ENCODE results near the gene PPM1F. TPM values are rescaled to one million over a fixed set of nuclear protein-coding genes. Genes with fewer than 3 reads are reported as not detected.

PPM1F gene
- 10 to 100 TPM; 31.4 to 32.9 TPM for total RNA-seq

- Mint-ChIP-seq H3K36me3 (peaks cover 2% of the 10 kb centered on the region), H3K27ac (peak within 1 kb of the TSS; percentile 74), H3K4me1 (peaks cover 21% of the 10 kb centered on the region), H3K27me3 (no peaks in the 10 kb centered on the region), H3K9me3 (no peaks in the 10 kb centered on the region), H3K4me3 (peak within 1 kb of the TSS; percentile 89)
- DNase-seq = peak; percentile 93
Observed at GRCh38 chr22:21952586-21953571, at the start of gene PPM1F. Gene PPM1F, minus strand, starts transcription at chr22:21952848. Its CDS starts 6,800 bp downstream, at chr22:21946048.

- Mint-ChIP-seq H3K4me1 (peaks cover 2% of the 10 kb centered on the region), H3K4me3 (no peak overlapping the region), H3K36me3 (no peaks in the 10 kb centered on the region), H3K9me3 (no peaks in the 10 kb centered on the region), H3K27me3 (peaks cover 3% of the 10 kb centered on the region), H3K27ac (no peak overlapping the region)
- DNase-seq = no peak
Observed at GRCh38 chr22:22001664-22002525, 49.2 kb upstream of the PPM1F start.

GRCh38 chr22:21998595-21999247, 46.1 kb upstream of the PPM1F start:
- no peaks in the 10 kb centered on the region for H3K4me1 Mint-ChIP-seq
- H3K36me3 Mint-ChIP-seq = no peaks in the 10 kb centered on the region
- H3K27me3 Mint-ChIP-seq = peaks cover 3% of the 10 kb centered on the region
- H3K4me3 Mint-ChIP-seq = no peak overlapping the region
- no peak for DNase-seq
- no peaks in the 10 kb centered on the region for H3K9me3 Mint-ChIP-seq
- H3K27ac Mint-ChIP-seq = no peak overlapping the region

GRCh38 chr22:21996175-21996720, 43.6 kb upstream of the PPM1F start:
- Mint-ChIP-seq H3K27ac (no peak overlapping the region), H3K9me3 (no peaks in the 10 kb centered on the region), H3K27me3 (peaks cover 3% of the 10 kb centered on the region), H3K4me3 (no peak overlapping the region), H3K4me1 (no peaks in the 10 kb centered on the region), H3K36me3 (no peaks in the 10 kb centered on the region)
- no peak for DNase-seq

- H3K27ac Mint-ChIP-seq = no peak overlapping the region
- no peak overlapping the region for H3K4me3 Mint-ChIP-seq
- H3K4me1 Mint-ChIP-seq = no peaks in the 10 kb centered on the region
- H3K36me3 Mint-ChIP-seq = no peaks in the 10 kb centered on the region
- H3K27me3 Mint-ChIP-seq = peaks cover 3% of the 10 kb centered on the region
- DNase-seq = no peak
- H3K9me3 Mint-ChIP-seq = no peaks in the 10 kb centered on the region
Observed at GRCh38 chr22:21995660-21996059, 43.0 kb upstream of the PPM1F start.

- H3K27me3 Mint-ChIP-seq = no peaks in the 10 kb centered on the region
- H3K27ac Mint-ChIP-seq = no peak overlapping the region
- H3K4me3 Mint-ChIP-seq = no peak overlapping the region
- DNase-seq = no peak
- H3K9me3 Mint-ChIP-seq = no peaks in the 10 kb centered on the region
- H3K36me3 Mint-ChIP-seq = no peaks in the 10 kb centered on the region
- H3K4me1 Mint-ChIP-seq = no peaks in the 10 kb centered on the region
Observed at GRCh38 chr22:21994881-21995444, 42.3 kb upstream of the PPM1F start.

GRCh38 chr22:21992593-21993237, 40.1 kb upstream of the PPM1F start:
- H3K9me3 Mint-ChIP-seq = no peaks in the 10 kb centered on the region
- no peak for DNase-seq
- H3K36me3 Mint-ChIP-seq = no peaks in the 10 kb centered on the region
- no peak overlapping the region for H3K4me3 Mint-ChIP-seq
- no peaks in the 10 kb centered on the region for H3K4me1 Mint-ChIP-seq
- no peak overlapping the region for H3K27ac Mint-ChIP-seq
- H3K27me3 Mint-ChIP-seq = no peaks in the 10 kb centered on the region

- H3K4me3 Mint-ChIP-seq = no peak overlapping the region
- H3K9me3 Mint-ChIP-seq = no peaks in the 10 kb centered on the region
- no peak for DNase-seq
- H3K36me3 Mint-ChIP-seq = no peaks in the 10 kb centered on the region
- no peaks in the 10 kb centered on the region for H3K4me1 Mint-ChIP-seq
- H3K27ac Mint-ChIP-seq = no peak overlapping the region
- no peaks in the 10 kb centered on the region for H3K27me3 Mint-ChIP-seq
Observed at GRCh38 chr22:21991774-21992173, 39.1 kb upstream of the PPM1F start.

- H3K27me3 Mint-ChIP-seq = no peaks in the 10 kb centered on the region
- DNase-seq = no peak
- no peak overlapping the region for H3K4me3 Mint-ChIP-seq
- H3K4me1 Mint-ChIP-seq = no peaks in the 10 kb centered on the region
- H3K27ac Mint-ChIP-seq = no peak overlapping the region
- no peaks in the 10 kb centered on the region for H3K9me3 Mint-ChIP-seq
- H3K36me3 Mint-ChIP-seq = no peaks in the 10 kb centered on the region
Observed at GRCh38 chr22:21991304-21991596, 38.6 kb upstream of the PPM1F start.

- Mint-ChIP-seq H3K4me1 (no peaks in the 10 kb centered on the region), H3K4me3 (no peak overlapping the region), H3K27me3 (no peaks in the 10 kb centered on the region), H3K9me3 (no peaks in the 10 kb centered on the region), H3K27ac (no peak overlapping the region), H3K36me3 (no peaks in the 10 kb centered on the region)
- no peak for DNase-seq
Observed at GRCh38 chr22:21990445-21991303, 38.0 kb upstream of the PPM1F start.

- H3K4me1 Mint-ChIP-seq = no peaks in the 10 kb centered on the region
- H3K9me3 Mint-ChIP-seq = no peaks in the 10 kb centered on the region
- no peaks in the 10 kb centered on the region for H3K36me3 Mint-ChIP-seq
- no peak overlapping the region for H3K4me3 Mint-ChIP-seq
- no peaks in the 10 kb centered on the region for H3K27me3 Mint-ChIP-seq
- no peak for DNase-seq
- no peak overlapping the region for H3K27ac Mint-ChIP-seq
Observed at GRCh38 chr22:21989049-21989448, 36.4 kb upstream of the PPM1F start.

- Mint-ChIP-seq H3K4me1 (peaks cover 14% of the 10 kb centered on the region), H3K27ac (no peak overlapping the region), H3K4me3 (no peak overlapping the region), H3K9me3 (no peaks in the 10 kb centered on the region), H3K27me3 (no peaks in the 10 kb centered on the region), H3K36me3 (no peaks in the 10 kb centered on the region)
- no peak for DNase-seq
Observed at GRCh38 chr22:21985214-21985613, 32.6 kb upstream of the PPM1F start.

- no peak for DNase-seq
- Mint-ChIP-seq H3K9me3 (no peaks in the 10 kb centered on the region), H3K36me3 (no peaks in the 10 kb centered on the region), H3K4me1 (peaks cover 16% of the 10 kb centered on the region), H3K27ac (no peak overlapping the region), H3K4me3 (no peak overlapping the region), H3K27me3 (no peaks in the 10 kb centered on the region)
Observed at GRCh38 chr22:21984793-21985192, 32.1 kb upstream of the PPM1F start.

Measured in activated naive CD8-positive, alpha-beta T cell treated with anti-CD3 and anti-CD28 coated beads for 36 hours (primary cell).